ENCODE results near the gene STX18.

The STX18 gene

GRCh38 chr4:4395849-4396627 lies 145.8 kb downstream of the STX18 start:
- DNase-seq: no peak

- no peak for DNase-seq
These were observed 146.5 kb downstream of the STX18 start for GRCh38 chr4:4395371-4395770.

- DNase-seq: no peak
These were observed 147.2 kb downstream of the STX18 start for GRCh38 chr4:4394644-4395043.

GRCh38 chr4:4392501-4393183 lies 149.2 kb downstream of the STX18 start:
- DNase-seq: no peak

- DNase-seq: no peak
These were observed 150.0 kb downstream of the STX18 start for GRCh38 chr4:4391866-4392265.

- no peak for DNase-seq
These were observed 151.2 kb downstream of the STX18 start for GRCh38 chr4:4390515-4391240.

GRCh38 chr4:4390046-4390445 lies 151.8 kb downstream of the STX18 start:
- no peak for DNase-seq

- DNase-seq: no peak
These were observed 152.8 kb downstream of the STX18 start for GRCh38 chr4:4388836-4389575.

GRCh38 chr4:4388311-4388790 lies 153.5 kb downstream of the STX18 start:
- DNase-seq: no peak

- no peak for DNase-seq
These were observed 154.1 kb downstream of the STX18 start for GRCh38 chr4:4387531-4388310.

- peak; percentile 13 for DNase-seq
These were observed 155.0 kb downstream of the STX18 start, which contains the start of gene NSG1 for GRCh38 chr4:4386736-4387392. TSS of gene NSG1 (plus strand) at chr4:4387102. CDS start at chr4:4387630, 528 bp downstream.

GRCh38 chr4:4386296-4386735 lies 155.5 kb downstream of the STX18 start:
- no peak for DNase-seq

GRCh38 chr4:4385729-4386295 lies 156.0 kb downstream of the STX18 start:
- DNase-seq: no peak

GRCh38 chr4:4384837-4385236 lies 157.0 kb downstream of the STX18 start:
- DNase-seq: no peak

GRCh38 chr4:4383085-4383484 lies 158.8 kb downstream of the STX18 start:
- DNase-seq: no peak

GRCh38 chr4:4379540-4380087 lies 162.2 kb downstream of the STX18 start:
- no peak for DNase-seq

- no peak for DNase-seq
These were observed 164.0 kb downstream of the STX18 start for GRCh38 chr4:4377732-4378460.

- no peak for DNase-seq
These were observed 164.7 kb downstream of the STX18 start for GRCh38 chr4:4377191-4377590.

- DNase-seq: no peak
These were observed 165.8 kb downstream of the STX18 start for GRCh38 chr4:4376074-4376473.
